Osteocyte (in vitro differentiated cells): ENCODE data around the gene TMEM59L. TPM values are rescaled to one million over a fixed set of nuclear protein-coding genes. Genes with fewer than 3 reads are reported as not detected.

Source experiments
- DNase-seq: peaks from one replicate; pipeline ENCODE4 v3.0.0; 2021; ENCODE audit warnings: mixed read lengths; ENCODE audit not compliant: unreplicated experiment; ENCODE audit errors: extremely low spot score
- H3K27ac Mint-ChIP-seq: one replicate; pipeline ENCODE4 v1.8.0; 2021; ENCODE audit warnings: mild to moderate bottlenecking, mixed read lengths; ENCODE audit not compliant: unreplicated experiment
- H3K27me3 Mint-ChIP-seq: one replicate; pipeline ENCODE4 v1.8.0; 2021; ENCODE audit warnings: mixed read lengths; ENCODE audit not compliant: unreplicated experiment
- H3K36me3 Mint-ChIP-seq: one replicate; pipeline ENCODE4 v1.8.0; 2021; ENCODE audit warnings: mixed read lengths; ENCODE audit not compliant: unreplicated experiment
- H3K4me1 Mint-ChIP-seq: one replicate; pipeline ENCODE4 v1.8.0; 2021; ENCODE audit warnings: mixed read lengths; ENCODE audit not compliant: unreplicated experiment
- H3K4me3 Mint-ChIP-seq: one replicate; pipeline ENCODE4 v1.8.0; 2021; ENCODE audit warnings: mild to moderate bottlenecking, moderate library complexity, mixed read lengths; ENCODE audit not compliant: unreplicated experiment
- H3K9me3 Mint-ChIP-seq: one replicate; pipeline ENCODE4 v1.8.0; 2021; ENCODE audit warnings: mixed read lengths; ENCODE audit not compliant: unreplicated experiment
- CTCF ChIP-seq: fragments of 200-600 bp; sonication (generic); IDR thresholded peaks from 2 replicates; pipeline ENCODE4 v1.5.0; 2021; ENCODE audit warnings: antibody characterized with exemption, mild to moderate bottlenecking, moderate library complexity
- total RNA-seq: library from RNA; stranded (reverse); gene quantifications from 2 replicates; pipeline ENCODE4 v1.2.1, GENCODE V29; 2021

Gene TMEM59L
- total RNA-seq, 1 donor from 2014 or later = 5.9 TPM

DNA sequence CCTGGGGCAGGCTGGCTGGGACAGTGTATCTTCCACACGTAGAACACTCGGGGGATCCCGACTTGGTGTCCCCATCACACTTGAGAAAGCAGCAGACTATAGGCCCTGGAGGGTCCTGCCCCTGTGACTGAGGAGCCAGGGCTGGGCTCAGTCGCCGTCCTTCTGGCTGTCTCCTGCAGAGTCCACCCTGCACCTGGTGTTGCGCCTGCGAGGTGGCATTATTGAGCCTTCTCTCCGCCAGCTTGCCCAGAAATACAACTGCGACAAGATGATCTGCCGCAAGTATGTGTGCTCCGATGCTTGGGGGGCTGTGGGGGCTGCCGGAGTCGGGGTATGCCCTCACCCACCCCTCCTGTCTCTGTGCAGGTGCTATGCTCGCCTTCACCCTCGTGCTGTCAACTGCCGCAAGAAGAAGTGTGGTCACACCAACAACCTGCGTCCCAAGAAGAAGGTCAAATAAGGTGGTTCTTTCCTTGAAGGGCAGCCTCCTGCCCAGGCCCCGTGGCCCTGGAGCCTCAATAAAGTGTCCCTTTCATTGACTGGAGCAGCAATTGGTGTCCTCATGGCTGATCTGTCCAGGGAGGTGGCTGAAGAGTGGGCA, 37.9 kb upstream of the TMEM59L start:
- Mint-ChIP-seq H3K36me3 (peaks cover 20% of the 10 kb centered on the region), H3K4me3 (no peak overlapping the region), H3K27me3 (no peaks in the 10 kb centered on the region), H3K27ac (no peak overlapping the region), H3K9me3 (no peaks in the 10 kb centered on the region), H3K4me1 (peaks cover 18% of the 10 kb centered on the region)
- no peak for DNase-seq
- TF ChIP-seq CTCF = no peak

DNA sequence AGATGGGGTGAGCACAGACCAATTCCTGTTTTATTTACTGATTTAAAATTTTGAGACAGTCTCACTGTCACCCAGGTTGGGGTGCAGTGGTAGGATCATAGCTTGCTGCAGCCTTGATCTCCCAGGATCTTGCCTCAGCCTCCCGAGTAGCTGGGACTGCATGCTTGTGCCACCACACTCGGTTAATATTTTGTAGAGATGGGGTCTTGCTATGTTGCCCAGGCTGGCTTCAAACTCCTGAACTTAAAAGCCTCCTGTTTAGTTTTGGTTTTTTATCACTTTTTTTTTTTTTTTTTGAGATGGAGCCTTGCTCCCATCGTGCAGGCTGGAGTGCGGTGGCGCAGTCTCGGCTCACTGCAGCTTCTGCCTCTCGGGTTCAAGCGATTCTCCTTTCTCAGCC, 36.3 kb upstream of the TMEM59L start:
- peaks cover 15% of the 10 kb centered on the region for H3K4me1 Mint-ChIP-seq
- H3K27ac Mint-ChIP-seq = no peak overlapping the region

GRCh38 chr19:18577365-18577914, 35.2 kb upstream of the TMEM59L start:
- Mint-ChIP-seq H3K27ac (no peak overlapping the region), H3K36me3 (peaks cover 18% of the 10 kb centered on the region)

More for the DNA sequence above, 36.3 kb upstream of the TMEM59L start:
- peaks cover 2% of the 10 kb centered on the region for H3K27me3 Mint-ChIP-seq
- H3K4me3 Mint-ChIP-seq = no peak overlapping the region
- H3K36me3 Mint-ChIP-seq = peaks cover 18% of the 10 kb centered on the region
- TF ChIP-seq CTCF = no peak
- no peak for DNase-seq
- H3K9me3 Mint-ChIP-seq = no peaks in the 10 kb centered on the region

GRCh38 chr19:18580311-18580710, 32.4 kb upstream of the TMEM59L start:
- H3K27ac Mint-ChIP-seq = no peak overlapping the region
- no peaks in the 10 kb centered on the region for H3K9me3 Mint-ChIP-seq
- TF ChIP-seq CTCF = no peak
- DNase-seq = no peak
- no peaks in the 10 kb centered on the region for H3K4me1 Mint-ChIP-seq
- H3K36me3 Mint-ChIP-seq = peaks cover 6% of the 10 kb centered on the region
- H3K27me3 Mint-ChIP-seq = peaks cover 4% of the 10 kb centered on the region
- H3K4me3 Mint-ChIP-seq = no peak overlapping the region

More at GRCh38 chr19:18577365-18577914, 35.2 kb upstream of the TMEM59L start:
- Mint-ChIP-seq H3K4me3 (no peak overlapping the region), H3K4me1 (peaks cover 9% of the 10 kb centered on the region), H3K27me3 (peaks cover 2% of the 10 kb centered on the region), H3K9me3 (no peaks in the 10 kb centered on the region)
- DNase-seq = no peak
- TF ChIP-seq CTCF = no peak

DNA sequence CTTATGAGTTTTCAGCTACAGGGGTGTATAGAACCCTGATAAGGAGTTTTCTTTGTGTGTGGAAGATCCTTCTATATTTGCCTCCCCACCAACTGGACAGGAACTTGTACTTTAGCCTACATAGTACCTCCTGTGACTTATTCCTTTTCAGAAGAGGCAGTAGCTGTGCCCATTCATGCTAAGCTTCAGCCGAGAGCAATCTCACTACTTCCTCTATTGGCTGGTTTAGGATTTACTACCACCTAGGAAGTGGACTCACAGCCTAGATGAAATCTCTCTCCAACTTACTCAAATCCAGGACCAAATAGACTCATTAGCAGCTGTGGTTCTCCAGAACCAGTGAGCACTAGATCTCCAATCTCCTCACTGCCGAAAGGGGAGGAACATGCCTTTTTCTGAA, 26.4 kb upstream of the TMEM59L start:
- no peak for DNase-seq
- Mint-ChIP-seq H3K36me3 (peaks cover 1% of the 10 kb centered on the region), H3K4me1 (peaks cover 16% of the 10 kb centered on the region), H3K27ac (no peak overlapping the region), H3K27me3 (peaks cover 2% of the 10 kb centered on the region), H3K9me3 (no peaks in the 10 kb centered on the region), H3K4me3 (no peak overlapping the region)
- no peak for TF ChIP-seq CTCF
